ENCODE results near the gene SEPTIN12. TPM values are rescaled to one million over a fixed set of nuclear protein-coding genes. Genes with fewer than 3 reads are reported as not detected.

Gene SEPTIN12
- total RNA-seq, 2 experiments from 2014 or later: not detected

GRCh38 chr16:4778050-4778392, 10.1 kb downstream of the SEPTIN12 start:
- Mint-ChIP-seq H3K9me3 (no peaks in the 10 kb centered on the region), H3K4me3 (no peak overlapping the region), H3K4me1 (ENCODE audit: low read depth) (no peaks in the 10 kb centered on the region), H3K36me3 (ENCODE audit: low read depth) (no peaks in the 10 kb centered on the region), H3K27ac (no peak overlapping the region), H3K27me3 (no peaks in the 10 kb centered on the region)
- Histone ChIP-seq H3K4me1 (ENCODE audit: insufficient read depth, low read length) (no peaks in the 10 kb centered on the region), H3K4me3 (ENCODE audit: low read length) (no peak overlapping the region), H3K36me3 (ENCODE audit: insufficient read depth, low read length) (no peaks in the 10 kb centered on the region), H3K9me3 (ENCODE audit: control insufficient read depth in 1 of 2, insufficient read depth in 1 of 2, low read length in 2 of 2) (no peaks in the 10 kb centered on the region), H3K27me3 (ENCODE audit: control insufficient read depth in 1 of 2, insufficient read depth in 2 of 2, low read length in 2 of 2) (no peaks in the 10 kb centered on the region), H3K27ac (ENCODE audit: low read depth in 1 of 2, low read length in 2 of 2) (no peak overlapping the region)
- no peak for TF ChIP-seq CTCF (IDR thresholded peaks at IDR 0.05)
- intact Hi-C loops (cut with DNase I, micrococcal nuclease): no loop called here
- ChIA-PET POLR2A (no interaction called here), CTCF (no interaction called here)
- ATAC-seq (ENCODE audit: poor library complexity) (no peak), DNase-seq (no peak)

- no peak for TF ChIP-seq CTCF (IDR thresholded peaks at IDR 0.05)
- CTCF ChIA-PET: no interaction called here
- POLR2A ChIA-PET: no interaction called here
Measured at GRCh38 chr16:4777339-4778049, 10.7 kb downstream of the SEPTIN12 start.

GRCh38 chr16:4776141-4776705, 11.9 kb downstream of the SEPTIN12 start:
- no peaks in the 10 kb centered on the region for H3K36me3 Mint-ChIP-seq (ENCODE audit: low read depth)
- no peaks in the 10 kb centered on the region for H3K4me1 Mint-ChIP-seq (ENCODE audit: low read depth)
- ChIA-PET CTCF (no interaction called here), POLR2A (interaction anchor here (0.6 kb wide), 1 partner anchor 1624 kb away, joined by 3 read pairs; no protein-coding TSS in a partner anchor)
- Histone ChIP-seq H3K36me3 (ENCODE audit: insufficient read depth, low read length) (no peaks in the 10 kb centered on the region), H3K27ac (ENCODE audit: low read depth in 1 of 2, low read length in 2 of 2) (no peak overlapping the region), H3K4me1 (ENCODE audit: insufficient read depth, low read length) (no peaks in the 10 kb centered on the region), H3K9me3 (ENCODE audit: control insufficient read depth in 1 of 2, insufficient read depth in 1 of 2, low read length in 2 of 2) (no peaks in the 10 kb centered on the region), H3K27me3 (ENCODE audit: control insufficient read depth in 1 of 2, insufficient read depth in 2 of 2, low read length in 2 of 2) (no peaks in the 10 kb centered on the region), H3K4me3 (ENCODE audit: low read length) (no peak overlapping the region)
- no peak for ATAC-seq (ENCODE audit: poor library complexity)
- no peak for TF ChIP-seq CTCF (IDR thresholded peaks at IDR 0.05)
- no peak overlapping the region for H3K27ac Mint-ChIP-seq
- H3K4me3 Mint-ChIP-seq: no peak overlapping the region
- H3K9me3 Mint-ChIP-seq: no peaks in the 10 kb centered on the region
- no peaks in the 10 kb centered on the region for H3K27me3 Mint-ChIP-seq
- DNase-seq: no peak
- intact Hi-C loops (cut with DNase I, micrococcal nuclease): no loop called here

More at GRCh38 chr16:4777339-4778049, 10.7 kb downstream of the SEPTIN12 start:
- Mint-ChIP-seq H3K4me1 (ENCODE audit: low read depth) (no peaks in the 10 kb centered on the region), H3K4me3 (no peak overlapping the region), H3K9me3 (no peaks in the 10 kb centered on the region), H3K27ac (no peak overlapping the region), H3K27me3 (no peaks in the 10 kb centered on the region), H3K36me3 (ENCODE audit: low read depth) (no peaks in the 10 kb centered on the region)
- Histone ChIP-seq H3K4me3 (ENCODE audit: low read length) (no peak overlapping the region), H3K9me3 (ENCODE audit: control insufficient read depth in 1 of 2, insufficient read depth in 1 of 2, low read length in 2 of 2) (no peaks in the 10 kb centered on the region), H3K36me3 (ENCODE audit: insufficient read depth, low read length) (no peaks in the 10 kb centered on the region), H3K4me1 (ENCODE audit: insufficient read depth, low read length) (no peaks in the 10 kb centered on the region), H3K27ac (ENCODE audit: low read depth in 1 of 2, low read length in 2 of 2) (no peak overlapping the region), H3K27me3 (ENCODE audit: control insufficient read depth in 1 of 2, insufficient read depth in 2 of 2, low read length in 2 of 2) (no peaks in the 10 kb centered on the region)
- no peak for ATAC-seq (ENCODE audit: poor library complexity)
- intact Hi-C loops (cut with DNase I, micrococcal nuclease): no loop called here
- DNase-seq: no peak
